ENCODE data around the gene NRAP.

DNA sequence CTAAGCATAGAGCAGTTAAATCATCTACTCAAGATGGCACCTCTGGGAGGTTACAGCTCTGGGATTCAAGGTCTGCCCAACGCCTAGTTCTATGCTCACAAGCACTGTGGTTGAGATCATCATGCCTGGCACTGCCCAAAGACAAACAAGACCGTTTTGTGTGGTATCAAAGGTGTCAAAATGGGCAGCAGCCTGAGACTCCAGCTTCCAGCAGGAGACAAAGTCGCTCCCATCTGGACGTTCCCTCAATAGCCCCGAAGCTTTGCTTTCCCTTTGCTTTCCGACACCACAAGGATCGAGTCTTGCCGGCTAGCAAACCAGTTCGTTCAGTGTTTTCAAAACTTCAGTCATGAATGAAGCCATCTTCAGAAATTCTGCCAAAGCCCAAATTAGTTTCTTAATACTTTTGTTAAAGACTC is 105.9 kb downstream of the NRAP start:
- TF ChIP-seq, protein P1, sequence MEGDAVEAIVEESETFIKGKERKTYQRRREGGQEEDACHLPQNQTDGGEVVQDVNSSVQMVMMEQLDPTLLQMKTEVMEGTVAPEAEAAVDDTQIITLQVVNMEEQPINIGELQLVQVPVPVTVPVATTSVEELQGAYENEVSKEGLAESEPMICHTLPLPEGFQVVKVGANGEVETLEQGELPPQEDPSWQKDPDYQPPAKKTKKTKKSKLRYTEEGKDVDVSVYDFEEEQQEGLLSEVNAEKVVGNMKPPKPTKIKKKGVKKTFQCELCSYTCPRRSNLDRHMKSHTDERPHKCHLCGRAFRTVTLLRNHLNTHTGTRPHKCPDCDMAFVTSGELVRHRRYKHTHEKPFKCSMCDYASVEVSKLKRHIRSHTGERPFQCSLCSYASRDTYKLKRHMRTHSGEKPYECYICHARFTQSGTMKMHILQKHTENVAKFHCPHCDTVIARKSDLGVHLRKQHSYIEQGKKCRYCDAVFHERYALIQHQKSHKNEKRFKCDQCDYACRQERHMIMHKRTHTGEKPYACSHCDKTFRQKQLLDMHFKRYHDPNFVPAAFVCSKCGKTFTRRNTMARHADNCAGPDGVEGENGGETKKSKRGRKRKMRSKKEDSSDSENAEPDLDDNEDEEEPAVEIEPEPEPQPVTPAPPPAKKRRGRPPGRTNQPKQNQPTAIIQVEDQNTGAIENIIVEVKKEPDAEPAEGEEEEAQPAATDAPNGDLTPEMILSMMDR (IDR thresholded peaks at IDR 0.05; ENCODE audit: borderline replicate concordance, extremely low read depth, low read length, poor library complexity, severe bottlenecking) = no peak
- TF ChIP-seq EZH2 (IDR thresholded peaks at IDR 0.05; ENCODE audit: borderline replicate concordance, low read depth, low read length, severe bottlenecking) = no peak

All from DND-41 (cell line).